Lung (tissue), 12 donors: ENCODE data around the gene APIP. TPM values are rescaled to one million over a fixed set of nuclear protein-coding genes. Genes with fewer than 3 reads are reported as not detected.

ENCODE experiments used
- ATAC-seq: fragments of 200-7000 bp; cut with Tn5 transposase; one replicate; pipeline ENCODE4 v1.9.1; 2020; ENCODE audit warnings: moderate number of reproducible peaks; ENCODE audit not compliant: insufficient read depth, low FRiP score
- DNase-seq, 3 donors: peaks; one replicate each; pipeline ENCODE4 v3.0.0-alpha.2; 2013 to 2017
- H3K27ac ChIP-seq, 2 donors: one replicate each; pipeline ENCODE4 v1.5.1; 2013; ENCODE audit warnings: mild to moderate bottlenecking in 2 of 2, moderate library complexity in 2 of 2, control low read depth in 1 of 2, inconsistent platforms in 1 of 2, low read depth in 1 of 2, low read length in 1 of 2
- H3K27me3 ChIP-seq, 3 donors: one replicate each; pipeline ENCODE4 v1.5.1; 2013; ENCODE audit warnings: low read length in 2 of 3; ENCODE audit not compliant: control insufficient read depth in 3 of 3, insufficient read depth in 3 of 3
- H3K36me3 ChIP-seq, 4 donors: one replicate each; pipeline ENCODE4 v1.5.1; 2013; ENCODE audit warnings: low read length in 4 of 4, mild to moderate bottlenecking in 1 of 4, moderate library complexity in 1 of 4; ENCODE audit not compliant: control insufficient read depth in 4 of 4, insufficient read depth in 4 of 4
- H3K4me1 ChIP-seq, 5 donors: one replicate each; pipeline ENCODE4 v1.5.1; 2013; ENCODE audit warnings: low read length in 5 of 5, mild to moderate bottlenecking in 2 of 5, moderate library complexity in 1 of 5; ENCODE audit not compliant: control insufficient read depth in 5 of 5, insufficient read depth in 5 of 5
- H3K4me3 ChIP-seq: one replicate; pipeline ENCODE4 v1.5.1; 2013; ENCODE audit warnings: mild to moderate bottlenecking, control low read depth, moderate library complexity
- H3K9ac ChIP-seq, 2 donors: one replicate each; pipeline ENCODE4 v1.5.1; 2013; ENCODE audit warnings: low read length in 2 of 2, control low read depth in 1 of 2; ENCODE audit not compliant: insufficient read depth in 1 of 2
- H3K9me3 ChIP-seq, 4 donors: one replicate each; pipeline ENCODE4 v1.5.1; 2013; ENCODE audit warnings: low read length in 3 of 4, mild to moderate bottlenecking in 1 of 4, moderate library complexity in 1 of 4; ENCODE audit not compliant: control insufficient read depth in 4 of 4, insufficient read depth in 3 of 4
- WGBS, 2 donors: extraction: QIAGEN DNeasy Blood & Tissue Kit; methylation state at CpG; one replicate each; pipeline ENCODE4 v1.1.7; 2013; 5-methylcytosine and 5-hydroxymethylcytosine counted together
- polyA plus RNA-seq, 2 donors: library from polyadenylated mRNA; stranded (reverse); fragments of 200-250 nt; gene quantifications; one replicate each; pipeline ENCODE4 v1.2.1, GENCODE V29; 2013
- total RNA-seq, 2 donors: library from RNA; depleted of rRNA in 1 of 2; stranded (reverse); fragments of >200 nt in 1 of 2; gene quantifications; one replicate each; pipeline ENCODE4 v1.2.1, GENCODE V29; 2014 to 2021
- TF ChIP-seq, protein P1 (sequence below): IDR thresholded peaks from 2 replicates; pipeline ENCODE4 v1.5.1; 2012; ENCODE audit warnings: mild to moderate bottlenecking; ENCODE audit errors: control extremely low read depth, extremely low read depth
- donor health status: control.
- donor health status: control.
- donor health status: Bipolar disorder and iron deficiency.
- donor health status: healthy.
- donor health status: DM: yes; HTN: yes; CAD: no.

The APIP gene
- total and polyA plus RNA-seq, 4 donors: 21.7 to 28.9 (median 26.1) TPM

DNA sequence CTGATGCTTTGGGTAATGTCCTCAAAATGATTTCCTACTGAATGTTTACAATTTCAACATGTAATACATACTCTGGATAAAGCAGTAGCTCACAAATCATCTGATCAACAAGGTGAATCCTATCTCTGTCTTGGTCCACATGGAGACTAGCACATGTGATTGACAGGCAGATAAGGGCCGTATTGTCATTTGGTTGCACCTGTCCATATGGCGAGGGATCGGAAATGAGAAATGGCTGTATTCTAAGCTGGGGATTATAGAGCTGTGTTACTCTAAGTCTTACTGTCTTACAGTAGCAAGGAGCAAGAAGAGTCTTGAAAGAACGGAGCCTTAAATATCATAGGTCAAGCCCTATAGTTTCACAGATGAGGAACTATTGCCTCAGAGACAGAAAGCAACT, 55.7 kb downstream of the APIP start:
- no peak for ATAC-seq
- H3K27ac ChIP-seq: no peak overlapping the region
- H3K36me3 ChIP-seq: no peaks in the 10 kb centered on the region
- no peaks in the 10 kb centered on the region for H3K27me3 ChIP-seq
- DNase-seq: no peak
- H3K4me3 ChIP-seq: no peak overlapping the region
- no peak overlapping the region for H3K9ac ChIP-seq
- no peaks in the 10 kb centered on the region for H3K9me3 ChIP-seq
- peaks cover 0 to 22% (median 4%) of the 10 kb centered on the region in 5 donors for H3K4me1 ChIP-seq
- 88 to 90% methylated on average over 4 of the region's 4 CpGs for WGBS, 2 donors
- TF ChIP-seq, protein P1, sequence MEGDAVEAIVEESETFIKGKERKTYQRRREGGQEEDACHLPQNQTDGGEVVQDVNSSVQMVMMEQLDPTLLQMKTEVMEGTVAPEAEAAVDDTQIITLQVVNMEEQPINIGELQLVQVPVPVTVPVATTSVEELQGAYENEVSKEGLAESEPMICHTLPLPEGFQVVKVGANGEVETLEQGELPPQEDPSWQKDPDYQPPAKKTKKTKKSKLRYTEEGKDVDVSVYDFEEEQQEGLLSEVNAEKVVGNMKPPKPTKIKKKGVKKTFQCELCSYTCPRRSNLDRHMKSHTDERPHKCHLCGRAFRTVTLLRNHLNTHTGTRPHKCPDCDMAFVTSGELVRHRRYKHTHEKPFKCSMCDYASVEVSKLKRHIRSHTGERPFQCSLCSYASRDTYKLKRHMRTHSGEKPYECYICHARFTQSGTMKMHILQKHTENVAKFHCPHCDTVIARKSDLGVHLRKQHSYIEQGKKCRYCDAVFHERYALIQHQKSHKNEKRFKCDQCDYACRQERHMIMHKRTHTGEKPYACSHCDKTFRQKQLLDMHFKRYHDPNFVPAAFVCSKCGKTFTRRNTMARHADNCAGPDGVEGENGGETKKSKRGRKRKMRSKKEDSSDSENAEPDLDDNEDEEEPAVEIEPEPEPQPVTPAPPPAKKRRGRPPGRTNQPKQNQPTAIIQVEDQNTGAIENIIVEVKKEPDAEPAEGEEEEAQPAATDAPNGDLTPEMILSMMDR: no peak

DNA sequence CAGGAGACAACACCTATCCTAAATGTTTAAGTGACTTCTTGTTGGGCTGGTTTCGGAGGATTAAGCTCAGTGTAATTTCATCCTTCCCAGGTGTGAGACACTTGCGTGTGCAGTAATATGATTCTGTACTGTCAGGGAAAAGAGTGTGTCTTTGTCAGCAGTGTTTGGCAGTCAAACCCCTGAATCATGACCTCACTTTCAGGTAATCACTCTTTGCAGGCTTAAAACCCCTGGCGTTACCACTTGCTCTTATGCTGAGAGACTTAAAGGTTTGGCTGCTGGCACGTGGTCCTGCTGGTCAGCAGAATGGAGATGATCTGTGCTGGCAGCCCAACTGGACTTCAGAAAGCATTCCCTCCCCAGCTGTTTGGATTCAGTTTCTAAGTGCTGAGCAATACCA, 56.1 kb downstream of the APIP start:
- Histone ChIP-seq H3K4me3 (no peak overlapping the region), H3K27me3 (no peaks in the 10 kb centered on the region), H3K4me1 (peaks cover 0 to 22% (median 4%) of the 10 kb centered on the region in 5 donors), H3K9me3 (no peaks in the 10 kb centered on the region), H3K36me3 (no peaks in the 10 kb centered on the region), H3K27ac (no peak overlapping the region), H3K9ac (no peak overlapping the region)
- no peak for ATAC-seq
- peak; percentile 14 to 61 (median 41) for DNase-seq
- 54 to 79% methylated on average over 4 of the region's 4 CpGs for WGBS, 2 donors
- TF ChIP-seq, protein P1: no peak

DNA sequence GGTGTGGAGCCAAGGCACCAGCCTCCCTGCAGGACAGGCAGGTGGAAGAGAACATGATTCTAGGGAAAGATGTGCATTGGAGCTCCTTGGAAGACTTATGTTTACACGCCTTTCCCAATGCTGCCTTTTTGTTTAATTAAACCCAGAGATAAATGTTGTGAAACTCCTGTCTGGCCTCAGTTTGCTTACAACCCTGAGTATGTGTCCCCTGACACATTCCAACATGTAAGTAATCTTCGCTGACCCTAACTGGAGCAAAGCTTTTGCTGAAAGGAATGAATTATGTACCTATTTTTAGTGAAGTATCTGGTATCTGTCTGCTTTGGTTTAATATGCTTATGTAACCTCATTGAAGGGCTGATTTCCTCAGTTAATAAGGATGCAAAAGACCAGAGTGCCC, 56.7 kb downstream of the APIP start:
- Histone ChIP-seq H3K9ac (no peak overlapping the region), H3K4me1 (peaks cover 0 to 22% (median 4%) of the 10 kb centered on the region in 5 donors), H3K4me3 (no peak overlapping the region), H3K27ac (no peak overlapping the region), H3K9me3 (no peaks in the 10 kb centered on the region), H3K36me3 (no peaks in the 10 kb centered on the region), H3K27me3 (no peaks in the 10 kb centered on the region)
- WGBS, 2 donors: 59 to 80% methylated on average over 2 of the region's 2 CpGs
- peak in 2 of 3 donors; percentile 41 to 73 for DNase-seq
- TF ChIP-seq, protein P1: no peak
- ATAC-seq: no peak

DNA sequence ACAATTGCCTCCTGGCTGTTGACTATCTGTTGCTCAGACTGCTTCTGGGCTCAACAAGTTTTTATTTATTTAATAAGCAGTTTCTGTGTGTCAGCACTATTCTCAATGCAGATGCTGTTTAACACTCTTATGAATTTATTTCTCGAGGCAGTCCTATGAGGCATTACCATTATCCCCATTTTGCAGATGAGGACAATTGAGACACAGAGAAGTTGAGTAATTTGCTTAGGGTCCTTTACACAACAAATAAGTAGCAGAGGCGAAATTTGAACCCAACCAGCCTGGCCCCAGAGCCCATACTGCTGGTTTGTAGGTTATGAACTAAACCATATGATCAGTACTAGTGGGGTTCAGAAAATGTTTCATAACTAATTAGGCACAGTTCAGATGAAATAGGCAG, 58.7 kb downstream of the APIP start:
- ATAC-seq (no peak), DNase-seq (no peak)
- Histone ChIP-seq H3K36me3 (no peaks in the 10 kb centered on the region), H3K9ac (no peak overlapping the region), H3K4me3 (no peak overlapping the region), H3K27ac (no peak overlapping the region), H3K27me3 (no peaks in the 10 kb centered on the region), H3K4me1 (peaks cover 0 to 22% (median 4%) of the 10 kb centered on the region in 5 donors), H3K9me3 (no peaks in the 10 kb centered on the region)
- TF ChIP-seq, protein P1: no peak
- 39 to 93% methylated on average over 2 of the region's 2 CpGs for WGBS, 2 donors
